ENCODE results near the gene CCNY. TPM values are rescaled to one million over a fixed set of nuclear protein-coding genes. Genes with fewer than 3 reads are reported as not detected.

CCNY gene
- total RNA-seq, 1 experiment from 2014 or later = 42.1 TPM

- in situ Hi-C loops (cut with HindIII; ENCODE audit: low pct_unique_long_range_greater_than_20kb, low sequenced_read_pairs) = no loop called here
- DNase-seq (ENCODE audit: low read depth) = peak; percentile 92
These were observed 209.7 kb downstream of the CCNY start for GRCh38 chr10:35545878-35546590.

- DNase-seq (ENCODE audit: low read depth) = peak; percentile 94
- in situ Hi-C loops (cut with HindIII; ENCODE audit: low pct_unique_long_range_greater_than_20kb, low sequenced_read_pairs) = no loop called here
These were observed 210.5 kb downstream of the CCNY start for GRCh38 chr10:35546824-35547225.

- in situ Hi-C loops (cut with HindIII; ENCODE audit: low pct_unique_long_range_greater_than_20kb, low sequenced_read_pairs) = no loop called here
- no peak for DNase-seq (ENCODE audit: low read depth)
These were observed 216.5 kb downstream of the CCNY start for GRCh38 chr10:35552650-35553342.

GRCh38 chr10:35554036-35554435 is 217.7 kb downstream of the CCNY start:
- DNase-seq (ENCODE audit: low read depth) = no peak
- in situ Hi-C loops (cut with HindIII; ENCODE audit: low pct_unique_long_range_greater_than_20kb, low sequenced_read_pairs) = no loop called here

GRCh38 chr10:35554461-35555056 is 218.2 kb downstream of the CCNY start:
- DNase-seq (ENCODE audit: low read depth) = no peak
- in situ Hi-C loops (cut with HindIII; ENCODE audit: low pct_unique_long_range_greater_than_20kb, low sequenced_read_pairs) = no loop called here

GRCh38 chr10:35555962-35556930 is 219.9 kb downstream of the CCNY start:
- DNase-seq (ENCODE audit: low read depth) = no peak
- in situ Hi-C loops (cut with HindIII; ENCODE audit: low pct_unique_long_range_greater_than_20kb, low sequenced_read_pairs) = no loop called here

- DNase-seq (ENCODE audit: low read depth) = no peak
- in situ Hi-C loops (cut with HindIII; ENCODE audit: low pct_unique_long_range_greater_than_20kb, low sequenced_read_pairs) = no loop called here
These were observed 222.0 kb downstream of the CCNY start for GRCh38 chr10:35558276-35558675.

- no peak for DNase-seq (ENCODE audit: low read depth)
- in situ Hi-C loops (cut with HindIII; ENCODE audit: low pct_unique_long_range_greater_than_20kb, low sequenced_read_pairs) = no loop called here
These were observed 223.1 kb downstream of the CCNY start for GRCh38 chr10:35559416-35559815.

GRCh38 chr10:35561715-35562114 is 225.4 kb downstream of the CCNY start:
- DNase-seq (ENCODE audit: low read depth) = no peak
- in situ Hi-C loops (cut with HindIII; ENCODE audit: low pct_unique_long_range_greater_than_20kb, low sequenced_read_pairs) = no loop called here

GRCh38 chr10:35562427-35562826 is 226.1 kb downstream of the CCNY start:
- no peak for DNase-seq (ENCODE audit: low read depth)
- in situ Hi-C loops (cut with HindIII; ENCODE audit: low pct_unique_long_range_greater_than_20kb, low sequenced_read_pairs) = no loop called here

GRCh38 chr10:35563261-35563891 is 227.1 kb downstream of the CCNY start:
- in situ Hi-C loops (cut with HindIII; ENCODE audit: low pct_unique_long_range_greater_than_20kb, low sequenced_read_pairs) = no loop called here

GRCh38 chr10:35564341-35564968 is 228.1 kb downstream of the CCNY start:
- in situ Hi-C loops (cut with HindIII; ENCODE audit: low pct_unique_long_range_greater_than_20kb, low sequenced_read_pairs) = no loop called here
- DNase-seq (ENCODE audit: low read depth) = no peak

More at GRCh38 chr10:35563261-35563891, 227.1 kb downstream of the CCNY start:
- DNase-seq (ENCODE audit: low read depth) = peak; percentile 43

- in situ Hi-C loops (cut with HindIII; ENCODE audit: low pct_unique_long_range_greater_than_20kb, low sequenced_read_pairs) = no loop called here
These were observed 229.3 kb downstream of the CCNY start for GRCh38 chr10:35565602-35566081.

GRCh38 chr10:35567951-35568350 is 231.6 kb downstream of the CCNY start:
- in situ Hi-C loops (cut with HindIII; ENCODE audit: low pct_unique_long_range_greater_than_20kb, low sequenced_read_pairs) = no loop called here
- DNase-seq (ENCODE audit: low read depth) = no peak

More at GRCh38 chr10:35565602-35566081, 229.3 kb downstream of the CCNY start:
- no peak for DNase-seq (ENCODE audit: low read depth)

GRCh38 chr10:35568483-35569015 is 232.2 kb downstream of the CCNY start:
- in situ Hi-C loops (cut with HindIII; ENCODE audit: low pct_unique_long_range_greater_than_20kb, low sequenced_read_pairs) = no loop called here

GRCh38 chr10:35569111-35569707 is 232.9 kb downstream of the CCNY start:
- DNase-seq (ENCODE audit: low read depth) = peak; percentile 78
- in situ Hi-C loops (cut with HindIII; ENCODE audit: low pct_unique_long_range_greater_than_20kb, low sequenced_read_pairs) = no loop called here

More at GRCh38 chr10:35568483-35569015, 232.2 kb downstream of the CCNY start:
- no peak for DNase-seq (ENCODE audit: low read depth)

- DNase-seq (ENCODE audit: low read depth) = no peak
- in situ Hi-C loops (cut with HindIII; ENCODE audit: low pct_unique_long_range_greater_than_20kb, low sequenced_read_pairs) = no loop called here
These were observed 233.5 kb downstream of the CCNY start for GRCh38 chr10:35569836-35570235.
